ENCODE measurements around the gene LRG1.

Gene LRG1

GRCh38 chr19:4504891-4505569 lies 34.8 kb downstream of the LRG1 start:
- ChIA-PET CTCF (interaction anchor here (0.6 to 0.9 kb wide), 2 partner anchors 20 to 379 kb away, joined by 4 to 5 read pairs; no protein-coding TSS in a partner anchor), POLR2A (interaction anchor here (0.5 kb wide), 1 partner anchor 97 kb away, joined by 4 read pairs; no protein-coding TSS in a partner anchor)
- Histone ChIP-seq H3K4me1 (ENCODE audit: control insufficient read depth, insufficient read depth, low read length) (no peaks in the 10 kb centered on the region), H3K36me3 (ENCODE audit: control insufficient read depth in 2 of 2, insufficient read depth in 1 of 2, low read length in 2 of 2) (peaks cover 6 to 63% of the 10 kb centered on the region in 2 experiments; a peak in 2 of 3 replicates), H3K9me3 (ENCODE audit: control insufficient read depth, insufficient read depth, low read depth, low read length) (no peaks in the 10 kb centered on the region), H3K27ac (ENCODE audit: extremely low read depth, low read depth, low read length) (no peak overlapping the region), H3K4me3 (ENCODE audit: low read depth, low read length) (no peak overlapping the region)
- TF ChIP-seq ZNF623 (tag by site-specific recombination; IDR thresholded peaks at IDR 0.05), result peak; percentile 100
- no peak for TF ChIP-seq ZNF157 (tag by site-specific recombination; IDR thresholded peaks at IDR 0.05)
- TF ChIP-seq ZBTB10 (tag by site-specific recombination; IDR thresholded peaks at IDR 0.05), result no peak

- peaks cover 6 to 68% of the 10 kb centered on the region in 2 experiments; a peak in 2 of 3 replicates for H3K36me3 ChIP-seq (ENCODE audit: control insufficient read depth in 2 of 2, insufficient read depth in 1 of 2, low read length in 2 of 2)
- H3K27ac ChIP-seq (ENCODE audit: extremely low read depth, low read depth, low read length), result no peak overlapping the region
- no peaks in the 10 kb centered on the region for H3K9me3 ChIP-seq (ENCODE audit: control insufficient read depth, insufficient read depth, low read depth, low read length)
- TF ChIP-seq ZNF792 (tag by site-specific recombination; IDR thresholded peaks at IDR 0.05) (no peak), ZNF266 (tag by site-specific recombination; IDR thresholded peaks at IDR 0.05; ENCODE audit: low read depth) (no peak), ZNF2 (tag by site-specific recombination; IDR thresholded peaks at IDR 0.05) (no peak), SP7 (tag by site-specific recombination; IDR thresholded peaks at IDR 0.05) (no peak), ZNF175 (tag by site-specific recombination; IDR thresholded peaks at IDR 0.05) (no peak), ZSCAN16 (tag by site-specific recombination; IDR thresholded peaks at IDR 0.05) (no peak), ZNF513 (tag by site-specific recombination; IDR thresholded peaks at IDR 0.05) (no peak), ZNF292 (tag by site-specific recombination; IDR thresholded peaks at IDR 0.05; ENCODE audit: borderline replicate concordance, low read depth) (no peak), ZNF416 (tag by site-specific recombination; IDR thresholded peaks at IDR 0.05) (no peak), KLF1 (tag by site-specific recombination; IDR thresholded peaks at IDR 0.05) (no peak), TRIM28 (IDR thresholded peaks at IDR 0.05; ENCODE audit: borderline replicate concordance, low read length) (no peak), ZIC2 (tag by site-specific recombination; IDR thresholded peaks at IDR 0.05) (no peak), ZNF624 (tag by site-specific recombination; IDR thresholded peaks at IDR 0.05) (no peak), ZNF398 (tag by site-specific recombination; IDR thresholded peaks at IDR 0.05) (no peak), ZFP3 (tag by site-specific recombination; IDR thresholded peaks at IDR 0.05; ENCODE audit: low read depth) (no peak), ZNF596 (tag by site-specific recombination; IDR thresholded peaks at IDR 0.05) (no peak)
- H3K4me3 ChIP-seq (ENCODE audit: low read depth, low read length), result no peak overlapping the region
- POLR2A ChIA-PET, result interaction anchor here (0.6 kb wide), 1 partner anchor 20 kb away, joined by 4 read pairs; no protein-coding TSS in a partner anchor
- CTCF ChIA-PET, result interaction anchor here (0.7 to 0.9 kb wide), 2 partner anchors 21 to 30 kb away, joined by 3 to 5 read pairs; no protein-coding TSS in a partner anchor
- H3K4me1 ChIP-seq (ENCODE audit: control insufficient read depth, insufficient read depth, low read length), result no peaks in the 10 kb centered on the region
These were observed 35.5 kb downstream of the LRG1 start for GRCh38 chr19:4504297-4504701.
